Gastroesophageal sphincter (tissue), 4 donors: ENCODE measurements around the gene AGAP3. TPM values are rescaled to one million over a fixed set of nuclear protein-coding genes. Genes with fewer than 3 reads are reported as not detected.

Experiments
- ATAC-seq: fragments of 150-250 bp; one replicate; pipeline ENCODE4 v1.9.1; 2016; ENCODE audit warnings: mild to moderate bottlenecking, moderate library complexity
- H3K27ac ChIP-seq, 4 donors: fragments of 200-600 bp; sonication (generic) in 3 of 4; 1 replicate in 3 of 4; 2 replicates in 1 of 4; pipeline ENCODE4 v1.5.1; 2016 to 2019
- H3K27me3 ChIP-seq: fragments of 200-600 bp; sonication (generic); one replicate; pipeline ENCODE4 v1.5.1; 2019
- H3K36me3 ChIP-seq, 2 donors: fragments of 200-600 bp; sonication (generic); one replicate each; pipeline ENCODE4 v1.5.1; 2019; ENCODE audit warnings: control low read depth in 1 of 2
- H3K4me1 ChIP-seq, 3 donors: fragments of 200-600 bp; sonication (generic); 1 replicate in 2 of 3; 2 replicates in 1 of 3; pipeline ENCODE4 v1.5.1; 2016 to 2019; ENCODE audit warnings: control low read depth in 2 of 3
- H3K4me3 ChIP-seq, 2 donors: fragments of 200-600 bp; sonication (generic); one replicate each; pipeline ENCODE4 v1.5.1; 2019; ENCODE audit warnings: mild to moderate bottlenecking in 1 of 2, moderate library complexity in 1 of 2
- H3K9me3 ChIP-seq, 3 donors: fragments of 200-600 bp; sonication (generic); one replicate each; pipeline ENCODE4 v1.5.1; 2017 to 2019; ENCODE audit warnings: control low read depth in 2 of 3
- EP300 ChIP-seq: sonication (generic); formaldehyde crosslinking; IDR thresholded peaks from one replicate; pipeline ENCODE4 v1.6.1; 2017; ENCODE audit warnings: antibody characterized with exemption, mild to moderate bottlenecking
- POLR2A ChIP-seq, 2 donors: fragments of 450-650 bp; IDR thresholded peaks; one replicate each; pipeline ENCODE4 v1.6.1; 2017; ENCODE audit warnings: antibody characterized with exemption in 2 of 2, mild to moderate bottlenecking in 2 of 2, moderate library complexity in 1 of 2
- POLR2AphosphoS5 ChIP-seq: sonication (generic); formaldehyde crosslinking; IDR thresholded peaks from one replicate; pipeline ENCODE4 v1.6.1; 2017; ENCODE audit warnings: antibody characterized with exemption
- WGBS, 2 donors: methylation state at CpG; one replicate each; pipeline ENCODE4 v1.1.5; 2018; ENCODE audit warnings: low coverage in 1 of 2; 5-methylcytosine and 5-hydroxymethylcytosine counted together
- total RNA-seq, 4 donors: library from RNA; depleted of rRNA; stranded (reverse); fragments of >200 nt; gene quantifications; one replicate each; pipeline ENCODE4 v1.1.0, GENCODE V29; 2016
- TF ChIP-seq, protein P1 (sequence below), 4 experiments: fragments of 200-600 bp in 2 of 4; fragments of 450-650 bp in 2 of 4; sonication (generic) in 1 of 4; IDR thresholded peaks; one replicate each; pipeline ENCODE4 v1.5.1; 2017 to 2019; ENCODE audit warnings: antibody characterized with exemption in 4 of 4, mild to moderate bottlenecking in 2 of 4, moderate library complexity in 2 of 4

The AGAP3 gene
- total RNA-seq, 4 donors from 2014 or later = 36.3 to 68.2 (median 55.7) TPM

DNA sequence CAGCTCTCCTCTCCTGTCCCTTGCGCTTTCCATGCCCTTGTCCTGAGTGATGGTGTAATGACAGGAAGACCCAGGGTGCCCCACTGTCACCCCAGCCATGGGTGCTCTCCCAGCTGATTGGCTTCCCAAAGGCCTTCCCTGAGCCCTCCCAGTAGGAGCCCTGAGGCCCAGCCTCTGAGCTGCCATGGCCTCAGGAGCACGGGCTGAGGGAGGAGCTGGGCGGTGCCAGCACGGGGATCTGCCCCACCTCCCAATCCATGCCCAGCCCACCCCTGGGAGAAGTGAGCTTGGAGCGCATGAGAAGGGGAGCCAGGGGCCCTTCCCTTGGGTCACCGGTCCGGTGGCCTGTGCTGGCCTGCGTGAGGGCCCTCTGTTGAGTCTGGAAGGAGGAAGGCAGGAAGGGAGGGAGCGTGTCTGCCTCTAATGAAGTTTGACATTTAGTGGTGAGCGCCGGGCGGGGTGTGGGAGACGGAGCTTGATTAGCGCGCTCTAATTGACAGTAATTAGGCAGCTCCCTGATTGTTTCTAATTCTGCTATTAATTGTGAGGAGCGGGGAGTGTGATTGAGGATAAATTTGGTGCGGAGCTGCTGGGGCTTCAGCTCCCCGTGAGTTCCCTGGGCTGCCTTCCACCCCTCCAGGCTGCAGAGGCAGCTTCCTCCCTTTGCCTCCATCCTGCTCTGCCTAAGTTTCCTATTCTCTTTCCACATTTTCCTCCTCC lies 53.0 kb downstream of the AGAP3 start:
- TF ChIP-seq POLR2A (IDR thresholded peaks at IDR 0.05) (no peak), EP300 (no peak), POLR2AphosphoS5 (no peak)
- TF ChIP-seq, protein P1, sequence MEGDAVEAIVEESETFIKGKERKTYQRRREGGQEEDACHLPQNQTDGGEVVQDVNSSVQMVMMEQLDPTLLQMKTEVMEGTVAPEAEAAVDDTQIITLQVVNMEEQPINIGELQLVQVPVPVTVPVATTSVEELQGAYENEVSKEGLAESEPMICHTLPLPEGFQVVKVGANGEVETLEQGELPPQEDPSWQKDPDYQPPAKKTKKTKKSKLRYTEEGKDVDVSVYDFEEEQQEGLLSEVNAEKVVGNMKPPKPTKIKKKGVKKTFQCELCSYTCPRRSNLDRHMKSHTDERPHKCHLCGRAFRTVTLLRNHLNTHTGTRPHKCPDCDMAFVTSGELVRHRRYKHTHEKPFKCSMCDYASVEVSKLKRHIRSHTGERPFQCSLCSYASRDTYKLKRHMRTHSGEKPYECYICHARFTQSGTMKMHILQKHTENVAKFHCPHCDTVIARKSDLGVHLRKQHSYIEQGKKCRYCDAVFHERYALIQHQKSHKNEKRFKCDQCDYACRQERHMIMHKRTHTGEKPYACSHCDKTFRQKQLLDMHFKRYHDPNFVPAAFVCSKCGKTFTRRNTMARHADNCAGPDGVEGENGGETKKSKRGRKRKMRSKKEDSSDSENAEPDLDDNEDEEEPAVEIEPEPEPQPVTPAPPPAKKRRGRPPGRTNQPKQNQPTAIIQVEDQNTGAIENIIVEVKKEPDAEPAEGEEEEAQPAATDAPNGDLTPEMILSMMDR (IDR thresholded peaks at IDR 0.05) = no peak
- no peak overlapping the region for H3K27ac ChIP-seq
- no peak for ATAC-seq
- 100% methylated on average over 1 of the region's 18 CpGs; no CpG with 5 or more reads in 1 of the 2 donors for WGBS, 2 donors
- peaks cover 0 to 100% of the 10 kb centered on the region in 2 donors for H3K36me3 ChIP-seq
- H3K4me1 ChIP-seq = no peaks in the 10 kb centered on the region
- no peaks in the 10 kb centered on the region for H3K9me3 ChIP-seq
- H3K4me3 ChIP-seq = no peak overlapping the region
- no peaks in the 10 kb centered on the region for H3K27me3 ChIP-seq

DNA sequence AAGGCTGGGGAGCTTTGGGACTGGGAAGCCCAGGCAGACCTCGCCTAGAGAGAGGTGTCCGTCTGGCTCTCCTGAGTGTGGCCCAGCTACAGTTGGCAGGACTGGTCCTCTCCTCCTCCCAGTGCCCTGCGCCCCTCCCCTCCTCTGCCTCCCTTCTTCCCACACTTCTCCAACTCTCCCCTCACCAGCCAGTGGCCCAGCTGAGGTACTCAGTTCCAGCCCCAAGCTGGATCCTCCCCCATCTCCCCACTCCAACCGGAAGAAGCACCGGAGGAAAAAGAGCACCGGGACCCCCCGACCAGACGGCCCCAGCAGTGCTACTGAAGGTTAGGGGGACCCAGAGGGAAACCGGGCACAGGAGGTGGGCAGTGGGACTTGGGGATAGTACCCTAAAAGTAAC lies 53.5 kb downstream of the AGAP3 start:
- 72 to 85% methylated on average over 2 to 4 of the region's 9 CpGs for WGBS, 2 donors
- Histone ChIP-seq H3K9me3 (no peaks in the 10 kb centered on the region), H3K4me3 (no peak overlapping the region), H3K36me3 (peaks cover 0 to 100% of the 10 kb centered on the region in 2 donors), H3K27ac (no peak overlapping the region), H3K4me1 (no peaks in the 10 kb centered on the region), H3K27me3 (no peaks in the 10 kb centered on the region)
- ATAC-seq = no peak
- no peak for TF ChIP-seq POLR2A (IDR thresholded peaks at IDR 0.05)
- no peak for TF ChIP-seq EP300
- TF ChIP-seq, protein P1 (IDR thresholded peaks at IDR 0.05) = no peak
- no peak for TF ChIP-seq POLR2AphosphoS5

DNA sequence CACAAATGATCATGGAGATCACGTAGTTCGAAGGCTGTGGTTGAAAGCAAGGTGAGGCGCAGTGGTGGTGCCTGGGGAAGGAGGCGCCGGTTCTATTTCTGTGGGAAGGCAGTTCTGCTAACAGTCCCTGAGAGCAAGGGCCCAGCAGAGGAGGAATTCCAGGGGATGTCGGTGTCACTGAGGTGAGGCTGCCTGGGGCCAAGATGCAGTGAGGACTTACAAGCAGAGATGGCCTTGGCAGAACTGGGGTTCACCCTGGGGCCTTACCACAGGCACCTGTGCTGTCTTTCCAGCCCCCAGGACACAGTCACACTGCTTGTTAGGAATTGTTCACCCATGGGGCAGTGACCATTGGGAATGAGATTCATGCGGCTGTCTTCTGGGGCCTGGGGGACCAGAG lies 54.6 kb downstream of the AGAP3 start:
- Histone ChIP-seq H3K4me3 (no peak overlapping the region), H3K36me3 (peaks cover 0 to 94% of the 10 kb centered on the region in 2 donors)
- 50 to 100% methylated on average over 1 of the region's 7 CpGs for WGBS, 2 donors

DNA sequence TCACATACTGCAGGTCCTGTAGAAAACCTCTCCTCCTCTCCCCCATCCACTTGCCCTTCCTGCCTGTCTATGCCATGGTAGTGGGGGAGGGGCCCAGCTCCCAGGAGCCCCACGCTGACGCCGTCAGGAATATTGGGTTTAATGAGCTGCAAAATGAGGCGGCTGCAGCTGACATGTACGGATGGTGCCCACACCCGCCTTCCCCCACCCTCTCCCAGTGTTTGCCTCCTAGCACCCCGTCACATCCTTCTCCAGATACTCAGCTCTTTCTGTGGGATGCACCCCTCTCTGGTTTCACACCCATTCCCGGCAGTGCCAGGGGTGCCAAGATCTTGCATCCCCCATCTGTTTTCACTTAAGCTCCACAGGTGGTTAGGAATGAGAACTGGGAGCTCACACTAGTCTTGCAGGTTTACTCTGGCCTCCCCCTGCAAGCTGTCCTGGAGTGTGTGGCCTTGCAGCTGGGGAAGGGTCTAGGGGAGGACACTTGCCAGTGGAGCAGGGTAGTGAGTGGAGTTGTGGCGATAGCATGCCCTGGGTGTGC lies 55.1 kb downstream of the AGAP3 start:
- peaks cover 0 to 88% of the 10 kb centered on the region in 2 donors for H3K36me3 ChIP-seq
- 88% methylated on average over 5 to 6 of the region's 9 CpGs for WGBS, 2 donors
- H3K27me3 ChIP-seq = no peaks in the 10 kb centered on the region
- H3K4me1 ChIP-seq = no peaks in the 10 kb centered on the region
- H3K4me3 ChIP-seq = no peak overlapping the region
- TF ChIP-seq, protein P1 (IDR thresholded peaks at IDR 0.05) = no peak
- no peak for TF ChIP-seq POLR2A (IDR thresholded peaks at IDR 0.05)
- no peak for TF ChIP-seq EP300
- no peak for TF ChIP-seq POLR2AphosphoS5
- H3K27ac ChIP-seq = no peak overlapping the region
- H3K9me3 ChIP-seq = no peaks in the 10 kb centered on the region
- ATAC-seq = no peak

More for the DNA sequence above, 54.6 kb downstream of the AGAP3 start:
- Histone ChIP-seq H3K27ac (no peak overlapping the region), H3K9me3 (no peaks in the 10 kb centered on the region), H3K4me1 (no peaks in the 10 kb centered on the region), H3K27me3 (no peaks in the 10 kb centered on the region)
- no peak for TF ChIP-seq POLR2A (IDR thresholded peaks at IDR 0.05)
- TF ChIP-seq, protein P1 (IDR thresholded peaks at IDR 0.05) = no peak
- no peak for TF ChIP-seq POLR2AphosphoS5
- no peak for TF ChIP-seq EP300
- ATAC-seq = no peak
